Fibroblast of mammary gland (primary cell): ENCODE results near the gene FSD1.

ENCODE experiments used
- DNase-seq: peaks from one replicate; pipeline ENCODE4 v3.0.0-alpha.2; 2010; ENCODE audit warnings: low read depth
- H3K4me3 ChIP-seq: 2 replicates; pipeline ENCODE4 v1.5.1; 2011; ENCODE audit warnings: low read depth, mild to moderate bottlenecking, low read length, moderate library complexity; ENCODE audit not compliant: control insufficient read depth
- TF ChIP-seq, protein P1 (sequence below): conservative IDR thresholded peaks from 2 replicates; pipeline ENCODE4 v1.5.1; 2011; ENCODE audit warnings: low read depth, low read length, inconsistent platforms; ENCODE audit not compliant: control insufficient read depth, insufficient read depth

Gene FSD1

DNA sequence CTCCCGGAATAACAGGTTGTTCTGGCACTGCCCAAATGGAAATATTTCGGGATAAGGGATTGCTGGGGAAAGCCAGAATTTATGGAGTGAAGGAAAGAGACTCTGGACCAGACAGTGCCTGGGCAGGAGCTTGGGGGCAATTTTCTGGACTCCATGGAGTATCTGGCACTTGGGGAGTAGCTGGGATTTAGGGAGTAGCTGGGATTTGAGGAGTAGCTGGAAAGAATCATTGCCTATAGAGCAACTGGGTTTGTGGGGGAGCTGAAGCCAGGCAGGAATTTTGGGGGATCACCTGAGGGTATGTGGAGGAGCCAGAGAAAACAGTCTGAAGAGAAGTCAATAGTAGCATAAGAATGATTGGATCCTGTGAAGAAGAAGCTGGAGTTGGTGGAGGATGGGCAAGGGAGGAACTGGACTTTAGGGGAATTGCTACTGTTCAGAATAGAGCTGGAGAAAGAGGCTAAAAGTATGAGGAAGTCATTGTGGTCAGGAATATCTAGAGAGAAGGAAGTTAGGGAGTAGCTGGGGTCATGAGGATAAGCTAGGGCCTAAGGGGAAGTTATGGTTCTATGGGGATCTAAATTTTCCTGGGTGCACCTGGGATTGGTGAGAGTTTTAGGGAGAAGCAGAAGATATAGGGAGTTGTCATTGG is 14.8 kb downstream of the FSD1 start:
- DNase-seq, result no peak
- TF ChIP-seq, protein P1, sequence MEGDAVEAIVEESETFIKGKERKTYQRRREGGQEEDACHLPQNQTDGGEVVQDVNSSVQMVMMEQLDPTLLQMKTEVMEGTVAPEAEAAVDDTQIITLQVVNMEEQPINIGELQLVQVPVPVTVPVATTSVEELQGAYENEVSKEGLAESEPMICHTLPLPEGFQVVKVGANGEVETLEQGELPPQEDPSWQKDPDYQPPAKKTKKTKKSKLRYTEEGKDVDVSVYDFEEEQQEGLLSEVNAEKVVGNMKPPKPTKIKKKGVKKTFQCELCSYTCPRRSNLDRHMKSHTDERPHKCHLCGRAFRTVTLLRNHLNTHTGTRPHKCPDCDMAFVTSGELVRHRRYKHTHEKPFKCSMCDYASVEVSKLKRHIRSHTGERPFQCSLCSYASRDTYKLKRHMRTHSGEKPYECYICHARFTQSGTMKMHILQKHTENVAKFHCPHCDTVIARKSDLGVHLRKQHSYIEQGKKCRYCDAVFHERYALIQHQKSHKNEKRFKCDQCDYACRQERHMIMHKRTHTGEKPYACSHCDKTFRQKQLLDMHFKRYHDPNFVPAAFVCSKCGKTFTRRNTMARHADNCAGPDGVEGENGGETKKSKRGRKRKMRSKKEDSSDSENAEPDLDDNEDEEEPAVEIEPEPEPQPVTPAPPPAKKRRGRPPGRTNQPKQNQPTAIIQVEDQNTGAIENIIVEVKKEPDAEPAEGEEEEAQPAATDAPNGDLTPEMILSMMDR, result no peak
- no peak overlapping the region for H3K4me3 ChIP-seq

DNA sequence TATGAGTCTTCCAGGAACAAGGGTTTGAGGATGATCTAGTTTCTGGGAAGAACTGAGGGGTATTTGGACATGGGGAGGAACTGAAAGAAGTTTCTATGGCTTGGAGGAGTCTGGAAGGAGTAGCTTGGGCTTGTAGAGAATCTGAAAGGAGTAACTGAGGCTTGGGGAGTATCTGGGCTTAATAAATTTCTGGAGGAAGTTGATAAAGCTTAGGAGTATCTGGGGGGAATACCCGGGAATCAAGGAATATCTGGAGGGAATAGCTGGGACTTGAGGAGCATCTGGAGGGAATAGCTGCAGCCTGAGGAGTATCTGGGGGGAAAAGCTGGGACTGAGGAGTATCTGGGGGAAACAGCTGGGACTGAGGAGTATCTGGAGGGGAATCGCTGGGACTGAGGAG is 16.0 kb downstream of the FSD1 start:
- DNase-seq, result no peak
- TF ChIP-seq, protein P1, result no peak
- H3K4me3 ChIP-seq, result no peak overlapping the region

DNA sequence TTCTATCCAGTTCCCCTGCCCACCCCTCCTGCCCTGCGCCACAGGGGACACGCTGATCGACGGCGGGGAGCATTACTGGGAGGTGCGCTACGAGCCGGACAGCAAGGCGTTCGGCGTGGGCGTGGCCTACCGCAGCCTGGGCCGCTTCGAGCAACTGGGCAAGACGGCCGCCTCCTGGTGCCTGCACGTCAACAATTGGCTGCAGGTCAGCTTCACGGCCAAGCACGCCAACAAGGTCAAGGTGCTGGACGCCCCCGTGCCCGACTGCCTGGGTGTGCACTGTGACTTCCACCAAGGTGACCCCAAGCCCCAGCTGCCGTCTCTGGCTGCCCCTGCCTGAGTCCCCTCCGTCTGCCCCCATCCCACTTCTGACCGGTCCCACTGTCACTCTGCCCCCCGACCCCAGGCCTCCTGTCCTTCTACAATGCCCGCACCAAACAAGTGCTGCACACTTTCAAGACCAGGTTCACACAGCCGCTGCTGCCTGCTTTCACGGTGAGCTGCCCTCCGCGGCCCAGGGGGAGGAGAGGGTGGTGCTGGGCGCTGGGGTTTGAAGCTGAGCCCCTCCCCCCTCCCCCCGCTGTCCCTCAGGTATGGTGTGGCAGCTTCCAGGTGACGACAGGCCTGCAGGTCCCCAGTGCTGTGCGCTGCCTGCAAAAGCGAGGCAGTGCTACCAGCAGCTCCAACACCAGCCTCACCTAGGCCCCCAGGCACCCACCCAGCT is 18.7 kb downstream of the FSD1 start:
- TF ChIP-seq, protein P1, result no peak
- no peak for DNase-seq
- H3K4me3 ChIP-seq, result no peak overlapping the region

DNA sequence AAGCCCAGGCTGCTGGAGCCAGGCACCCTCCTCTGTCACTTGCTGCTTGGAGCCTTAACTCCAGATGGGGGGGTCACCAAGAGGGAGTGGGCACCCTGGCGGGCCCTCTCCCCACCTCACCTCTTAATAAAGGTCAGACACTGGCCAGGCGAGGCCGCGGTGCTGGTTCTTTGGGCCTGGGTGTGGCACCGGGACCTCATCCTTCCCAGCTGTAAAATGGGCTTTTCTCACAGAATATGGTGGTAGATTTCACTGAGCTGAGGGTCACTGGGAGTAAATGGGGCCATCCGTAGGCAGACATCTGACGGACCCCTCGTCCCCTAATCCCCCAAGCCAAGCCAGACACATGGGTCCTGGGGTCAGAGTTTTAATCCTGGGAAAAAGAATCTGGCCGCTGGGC is 19.3 kb downstream of the FSD1 start:
- H3K4me3 ChIP-seq, result no peak overlapping the region
- no peak for DNase-seq
- TF ChIP-seq, protein P1, result no peak

DNA sequence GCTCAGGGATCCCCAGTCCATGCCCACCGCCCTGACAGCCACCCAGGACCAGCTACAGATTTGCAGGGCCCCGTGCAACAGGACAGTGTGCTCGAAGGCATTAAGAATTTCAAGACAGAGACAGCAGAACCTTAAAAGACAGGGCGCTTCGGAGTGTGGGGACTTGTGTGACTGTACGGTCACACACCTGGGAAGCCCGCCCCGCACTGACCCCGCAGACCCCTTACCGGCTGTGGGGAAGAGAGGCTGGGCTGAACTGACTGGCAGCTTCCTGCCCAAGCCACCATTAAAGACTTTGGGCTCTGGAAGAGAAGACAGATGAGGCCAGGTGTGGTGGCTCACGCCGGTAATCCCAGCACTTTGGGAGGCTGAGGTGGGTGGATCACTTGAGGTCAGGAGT is 19.8 kb downstream of the FSD1 start:
- no peak for DNase-seq
- no peak overlapping the region for H3K4me3 ChIP-seq
- TF ChIP-seq, protein P1, result no peak

DNA sequence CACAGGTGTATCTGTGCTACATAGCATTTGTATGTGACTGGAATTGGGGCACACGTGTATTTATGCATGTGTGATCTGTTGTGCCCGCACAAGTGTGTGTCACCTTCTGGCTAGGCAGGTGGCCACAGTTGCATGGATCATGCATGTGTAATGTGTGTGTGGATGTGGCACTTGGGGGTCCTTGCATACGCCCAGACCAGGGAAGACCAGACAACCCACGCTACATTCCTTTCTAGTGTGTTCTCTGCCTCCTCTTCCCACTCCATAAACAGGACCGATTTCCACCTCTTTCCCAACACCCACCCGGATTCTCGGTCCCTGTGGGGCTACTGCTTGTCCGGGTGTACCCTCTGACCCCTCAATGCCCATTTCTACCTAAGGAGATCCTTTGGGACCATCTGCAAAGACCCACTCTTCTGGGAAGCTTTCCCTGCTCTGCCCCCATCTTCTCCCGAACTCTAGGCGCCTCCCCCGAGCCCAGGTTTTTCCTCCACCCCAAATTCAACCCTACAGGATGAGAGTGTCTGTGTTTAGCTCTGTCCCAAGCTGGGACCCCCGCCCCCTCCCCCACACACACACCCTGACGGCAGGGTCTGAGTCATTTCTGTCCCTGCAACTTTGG is 21.9 kb downstream of the FSD1 start:
- DNase-seq, result no peak
- TF ChIP-seq, protein P1, result no peak
- no peak overlapping the region for H3K4me3 ChIP-seq

DNA sequence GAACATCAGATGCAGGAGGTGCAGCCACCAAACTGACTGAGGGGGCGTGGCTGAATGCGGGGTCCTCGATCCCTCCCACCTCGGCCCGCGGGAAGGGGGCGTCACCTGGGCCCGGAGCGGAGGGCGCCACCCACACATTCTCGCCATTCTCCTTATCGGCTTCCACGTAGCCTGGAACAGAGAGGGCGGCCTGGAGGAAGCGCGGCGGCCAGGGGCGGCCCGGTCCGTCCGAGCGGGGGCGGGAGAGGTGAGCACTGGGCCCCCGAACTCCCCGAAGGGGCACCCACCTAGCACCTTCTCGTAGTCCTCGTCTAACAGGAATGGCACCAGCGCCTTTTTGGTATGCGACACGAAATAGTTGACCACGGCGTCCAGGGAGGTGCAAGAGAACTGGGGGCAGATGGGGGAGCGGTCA is 22.4 kb downstream of the FSD1 start:
- no peak overlapping the region for H3K4me3 ChIP-seq

More for the DNA sequence above, 22.4 kb downstream of the FSD1 start:
- TF ChIP-seq, protein P1, result no peak
- DNase-seq, result no peak
